AG10803 (cell line): Measurements from ENCODE around the gene POMP.

Experiments used
- DNase-seq: peaks from one replicate; pipeline ENCODE4 v3.0.0; 2010; ENCODE audit warnings: low read depth
- H3K4me3 ChIP-seq: 2 replicates; pipeline ENCODE4 v1.5.1; 2011; ENCODE audit warnings: mild to moderate bottlenecking, low read length, control low read depth
- TF ChIP-seq, protein P1 (sequence below): conservative IDR thresholded peaks from 2 replicates; pipeline ENCODE4 v1.5.1; 2011; ENCODE audit warnings: mild to moderate bottlenecking, low read length, control low read depth, inconsistent platforms

The POMP gene

DNA sequence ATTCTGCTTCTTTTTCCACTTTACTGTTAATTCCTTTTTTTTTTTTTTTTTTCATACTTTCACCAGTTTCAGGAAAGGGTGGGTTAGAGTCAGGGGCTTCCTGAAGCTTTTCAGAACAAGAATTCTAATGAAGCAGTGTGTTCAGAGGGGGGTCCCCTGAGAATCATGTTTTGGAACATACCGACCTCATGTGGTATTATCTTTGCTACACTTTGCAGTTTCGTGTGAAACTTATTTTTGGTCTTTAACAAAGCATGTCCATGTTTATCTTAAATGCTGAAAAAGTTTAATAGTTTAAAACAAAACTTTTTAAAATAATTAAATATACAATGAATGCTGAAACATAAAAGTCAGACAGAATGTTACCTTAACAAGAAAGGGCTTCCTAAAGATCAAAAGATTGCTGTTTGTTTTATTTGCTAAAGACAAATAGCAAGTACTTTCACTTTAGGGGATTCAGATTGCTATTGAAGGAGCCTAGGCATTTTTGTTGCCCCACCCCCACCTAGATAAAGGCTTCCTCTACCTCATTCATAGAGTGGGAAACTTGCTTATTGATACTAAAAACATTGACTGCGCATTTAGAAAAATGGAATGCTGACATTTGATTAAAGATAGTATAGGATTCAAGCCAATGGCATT is 21.1 kb upstream of the POMP start:
- no peak overlapping the region for H3K4me3 ChIP-seq
- TF ChIP-seq, protein P1, sequence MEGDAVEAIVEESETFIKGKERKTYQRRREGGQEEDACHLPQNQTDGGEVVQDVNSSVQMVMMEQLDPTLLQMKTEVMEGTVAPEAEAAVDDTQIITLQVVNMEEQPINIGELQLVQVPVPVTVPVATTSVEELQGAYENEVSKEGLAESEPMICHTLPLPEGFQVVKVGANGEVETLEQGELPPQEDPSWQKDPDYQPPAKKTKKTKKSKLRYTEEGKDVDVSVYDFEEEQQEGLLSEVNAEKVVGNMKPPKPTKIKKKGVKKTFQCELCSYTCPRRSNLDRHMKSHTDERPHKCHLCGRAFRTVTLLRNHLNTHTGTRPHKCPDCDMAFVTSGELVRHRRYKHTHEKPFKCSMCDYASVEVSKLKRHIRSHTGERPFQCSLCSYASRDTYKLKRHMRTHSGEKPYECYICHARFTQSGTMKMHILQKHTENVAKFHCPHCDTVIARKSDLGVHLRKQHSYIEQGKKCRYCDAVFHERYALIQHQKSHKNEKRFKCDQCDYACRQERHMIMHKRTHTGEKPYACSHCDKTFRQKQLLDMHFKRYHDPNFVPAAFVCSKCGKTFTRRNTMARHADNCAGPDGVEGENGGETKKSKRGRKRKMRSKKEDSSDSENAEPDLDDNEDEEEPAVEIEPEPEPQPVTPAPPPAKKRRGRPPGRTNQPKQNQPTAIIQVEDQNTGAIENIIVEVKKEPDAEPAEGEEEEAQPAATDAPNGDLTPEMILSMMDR: no peak
- DNase-seq: no peak

DNA sequence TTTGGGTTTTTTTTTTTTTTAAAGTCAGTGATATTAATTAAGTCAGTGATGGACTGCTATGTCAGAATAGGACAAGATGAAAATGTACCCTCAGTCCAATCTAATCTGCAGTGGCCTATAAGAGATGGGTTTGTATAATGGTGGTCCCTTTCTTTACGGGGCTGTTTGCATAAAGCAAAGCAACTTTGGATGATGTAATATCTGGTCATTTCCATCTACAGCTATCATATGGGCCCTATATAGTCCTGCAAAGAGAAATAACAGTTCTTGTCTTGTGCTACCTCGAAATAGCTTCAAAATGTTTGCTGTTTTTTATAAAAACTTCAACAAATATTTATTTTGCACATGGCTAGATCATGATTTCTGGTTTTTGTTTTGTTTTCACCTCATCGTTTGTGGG is 20.2 kb upstream of the POMP start:
- H3K4me3 ChIP-seq: no peak overlapping the region
- TF ChIP-seq, protein P1: no peak
- DNase-seq: no peak

DNA sequence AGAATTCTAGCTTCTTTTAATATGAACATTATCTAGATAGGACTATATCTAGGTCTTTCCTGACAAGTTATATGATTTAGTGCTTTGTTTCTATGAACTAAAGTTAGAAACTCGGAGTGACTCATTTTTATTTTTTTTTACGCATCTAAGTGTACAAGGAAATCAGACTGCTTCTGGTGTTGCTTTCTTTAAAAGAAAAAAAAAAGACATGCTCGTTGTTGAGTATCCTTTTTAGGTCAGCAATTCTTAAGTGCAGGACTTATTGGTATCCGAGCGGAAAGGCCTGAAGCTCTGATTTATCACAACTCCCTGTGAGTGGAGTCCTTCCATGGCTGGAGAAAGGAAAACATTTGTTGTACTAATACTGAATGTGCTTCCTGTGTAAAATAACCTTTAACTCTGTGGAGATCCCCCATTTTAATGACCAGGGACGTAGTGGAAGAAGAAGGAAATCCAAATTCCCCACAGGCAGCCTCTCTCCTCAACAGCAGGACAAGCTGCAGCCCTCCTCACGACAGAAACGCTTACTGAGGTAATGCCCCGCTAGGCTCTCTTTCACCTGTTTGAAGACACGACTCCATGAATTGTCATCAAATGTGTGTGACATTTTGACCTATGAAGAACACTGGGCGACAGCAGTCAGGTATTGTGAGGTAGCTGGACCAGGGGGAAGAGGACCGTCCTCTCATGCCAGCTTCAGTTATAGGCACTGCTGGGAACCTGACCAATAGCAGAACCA is 17.9 kb upstream of the POMP start:
- no peak overlapping the region for H3K4me3 ChIP-seq
- TF ChIP-seq, protein P1: no peak
- DNase-seq: no peak

DNA sequence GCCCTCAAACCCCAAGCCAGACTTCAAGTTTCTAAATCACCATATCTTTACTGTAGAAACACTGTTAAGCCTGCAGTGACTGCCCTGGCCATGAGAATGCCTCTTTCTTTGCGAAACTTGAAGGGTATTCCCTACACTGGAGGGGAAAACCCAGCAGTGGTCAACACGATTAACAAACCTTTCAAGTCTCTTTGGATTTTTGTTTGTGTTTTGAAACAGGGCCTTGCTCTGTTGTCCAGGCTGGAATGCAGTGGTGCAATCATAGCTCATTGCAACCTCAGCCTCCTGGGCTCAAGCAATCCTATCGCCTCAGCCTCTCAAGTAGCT is 17.4 kb upstream of the POMP start:
- TF ChIP-seq, protein P1: no peak
- no peak overlapping the region for H3K4me3 ChIP-seq
- peak; percentile 51 for DNase-seq

DNA sequence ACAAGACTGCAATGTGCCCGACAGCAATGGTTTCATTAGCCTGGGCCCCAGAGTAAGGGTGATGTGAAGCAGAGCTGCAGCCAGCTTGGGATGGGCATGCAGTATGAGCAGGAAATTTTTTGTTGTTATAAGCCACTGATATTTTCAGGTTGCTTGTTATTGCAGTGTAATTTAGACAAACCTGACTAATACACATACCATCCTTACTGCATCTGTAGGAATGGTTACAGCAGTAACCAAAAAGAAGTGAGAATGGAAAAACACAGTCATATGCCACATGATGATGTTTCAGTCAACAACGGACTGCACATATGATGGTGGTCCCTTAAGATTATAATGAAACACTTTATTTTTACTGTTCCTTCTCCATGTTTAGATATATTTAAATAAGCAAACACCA is 8.6 kb upstream of the POMP start:
- no peak for DNase-seq
- TF ChIP-seq, protein P1: no peak
- H3K4me3 ChIP-seq: no peak overlapping the region

DNA sequence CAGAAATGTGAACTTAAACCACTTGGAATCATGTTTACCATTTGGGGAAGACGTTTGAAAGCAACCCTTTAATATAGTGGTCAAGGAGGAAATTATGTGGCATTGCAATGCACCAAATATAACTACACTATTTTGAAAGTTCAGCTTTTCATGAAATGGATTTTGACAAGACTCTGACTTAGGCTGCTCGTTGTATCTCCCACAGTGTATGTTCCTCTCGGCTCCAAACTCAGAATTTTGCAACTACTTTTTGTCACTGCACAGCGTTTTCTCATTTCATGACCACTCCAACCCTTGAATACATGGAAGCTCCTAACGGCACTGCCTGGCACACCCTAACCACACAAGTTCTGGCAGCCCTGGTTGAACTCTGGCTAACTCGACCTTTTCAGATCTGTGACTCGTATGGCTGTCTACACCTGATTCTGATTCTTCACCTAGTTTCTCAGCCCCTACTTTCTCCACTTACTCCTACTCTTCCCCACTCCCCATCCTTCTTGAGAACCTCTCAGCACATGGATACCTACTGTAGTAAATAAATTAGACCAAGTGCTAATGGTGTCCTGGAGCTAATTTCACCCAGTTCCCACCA is 7.0 kb upstream of the POMP start:
- H3K4me3 ChIP-seq: no peak overlapping the region
- DNase-seq: no peak
- TF ChIP-seq, protein P1: no peak

DNA sequence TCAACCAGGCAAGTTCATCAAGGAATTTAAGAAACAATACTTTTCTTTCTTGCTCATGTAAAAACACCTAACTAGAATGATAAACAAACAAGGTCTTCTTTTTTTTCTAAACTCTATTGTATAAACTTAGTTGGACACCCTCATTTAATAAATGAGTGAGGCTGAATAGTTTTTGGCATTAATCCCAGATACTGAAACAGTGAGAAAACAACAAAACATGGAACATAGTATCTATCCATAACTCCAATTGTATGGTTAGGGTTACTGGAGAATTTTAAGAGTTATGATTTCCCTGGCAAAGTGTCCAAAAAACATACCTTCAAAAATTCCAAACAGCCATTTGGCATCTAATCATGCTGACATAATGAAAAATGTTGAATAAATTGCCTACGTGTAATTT is 5.8 kb upstream of the POMP start:
- TF ChIP-seq, protein P1: no peak
- DNase-seq: peak; percentile 13
- H3K4me3 ChIP-seq: no peak overlapping the region
